Midbrain (tissue), 1 donor: Measurements from ENCODE around the gene PPARG.
"Not testable (repeated sequence)": the region's sequence is repeated elsewhere in the genome, so short reads cannot be mapped to it uniquely, and the experiment has no call there.

Source experiments
- DNase-seq: peaks from one replicate; lab custom pipeline; 2025; lab: John Stamatoyannopoulos, UW

PPARG gene

DNA sequence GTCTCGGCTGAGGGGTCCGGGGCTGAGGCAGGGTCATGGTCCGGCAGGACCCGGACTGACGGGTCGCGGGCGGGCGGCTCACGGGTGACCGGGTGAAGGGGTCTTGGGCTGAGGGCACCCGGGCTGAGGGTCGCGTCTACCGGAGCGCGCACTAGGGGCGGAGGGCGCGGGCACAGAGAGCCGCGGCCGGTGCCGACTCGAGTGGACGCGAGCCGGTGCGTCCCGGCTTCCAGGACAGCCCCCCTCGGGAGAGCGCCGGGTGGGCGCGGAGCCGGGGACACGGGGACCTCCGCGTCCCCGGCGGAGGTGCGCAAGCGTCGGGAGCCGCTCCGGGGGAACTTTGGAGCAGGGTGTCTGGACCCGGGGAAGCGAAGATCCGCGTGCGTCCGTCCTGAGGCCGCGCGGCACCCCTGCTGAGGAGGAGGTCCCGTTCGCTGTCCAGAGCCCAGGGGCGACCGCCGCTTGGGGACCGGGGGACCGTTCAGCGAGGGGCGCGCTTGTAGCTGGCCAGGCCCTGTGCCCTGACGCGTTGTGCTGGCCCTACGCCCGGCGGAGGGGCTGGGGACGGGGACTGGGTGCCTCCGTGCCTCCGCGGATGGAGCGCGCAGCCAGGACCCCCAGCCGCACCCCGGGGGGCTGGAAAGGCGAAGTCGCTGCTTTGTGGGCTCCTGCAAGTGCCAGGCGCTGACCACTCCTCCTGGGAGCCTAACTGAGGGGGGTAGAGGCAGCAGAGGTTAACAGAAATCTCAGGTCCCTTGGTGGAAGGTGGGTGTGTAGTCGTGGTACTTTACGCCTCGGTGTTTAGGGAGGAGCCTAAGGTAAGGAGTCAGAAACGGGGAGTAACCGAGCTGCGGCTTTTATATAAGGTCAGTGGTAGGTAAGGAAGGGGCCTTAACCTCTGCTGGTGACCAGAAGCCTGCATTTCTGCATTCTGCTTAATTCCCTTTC, at the start of gene PPARG:
TSS of gene PPARG (plus strand) at position 889 of the 948 bp plus-strand sequence. CDS start 90,642 bp downstream, outside the sequence.
- no peak for DNase-seq

DNA sequence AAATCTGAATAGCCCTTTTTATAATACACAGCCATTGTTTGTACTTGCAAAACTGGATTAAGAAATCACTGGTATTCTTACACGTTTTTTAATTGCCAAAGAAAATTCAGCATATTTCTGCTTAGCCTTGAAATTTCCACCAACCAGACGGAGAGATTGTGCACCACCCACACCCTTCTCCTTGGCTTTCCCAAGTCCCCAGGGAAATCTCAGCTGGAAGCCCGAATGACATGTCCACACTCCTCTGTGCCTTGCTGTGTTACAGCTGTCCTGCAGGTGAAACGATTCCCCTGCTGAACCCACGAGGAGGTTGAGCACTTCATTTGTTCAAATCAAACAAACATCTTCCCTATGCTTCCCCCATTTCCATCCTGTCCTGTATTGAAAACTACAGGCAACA, 49.6 kb upstream of the PPARG start:
- DNase-seq = no peak

DNA sequence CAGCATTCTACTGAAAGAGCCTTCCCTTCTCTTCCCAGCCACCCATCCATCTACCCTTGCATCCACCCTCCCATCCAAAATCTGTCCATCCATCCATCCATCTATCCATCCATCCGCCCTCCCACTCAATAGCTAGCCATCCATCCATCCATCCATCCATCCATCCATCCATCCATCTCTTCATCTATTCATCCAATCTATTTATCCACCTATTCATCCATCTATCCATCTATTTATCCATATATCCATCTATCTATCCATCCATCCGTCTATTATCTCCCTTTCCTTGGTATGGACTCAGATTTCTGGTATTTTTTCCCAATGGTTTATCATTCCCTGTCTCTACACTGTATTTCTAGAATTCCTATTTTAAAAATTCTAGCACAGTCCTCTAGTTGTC, 46.1 kb upstream of the PPARG start:
- DNase-seq = no peak

DNA sequence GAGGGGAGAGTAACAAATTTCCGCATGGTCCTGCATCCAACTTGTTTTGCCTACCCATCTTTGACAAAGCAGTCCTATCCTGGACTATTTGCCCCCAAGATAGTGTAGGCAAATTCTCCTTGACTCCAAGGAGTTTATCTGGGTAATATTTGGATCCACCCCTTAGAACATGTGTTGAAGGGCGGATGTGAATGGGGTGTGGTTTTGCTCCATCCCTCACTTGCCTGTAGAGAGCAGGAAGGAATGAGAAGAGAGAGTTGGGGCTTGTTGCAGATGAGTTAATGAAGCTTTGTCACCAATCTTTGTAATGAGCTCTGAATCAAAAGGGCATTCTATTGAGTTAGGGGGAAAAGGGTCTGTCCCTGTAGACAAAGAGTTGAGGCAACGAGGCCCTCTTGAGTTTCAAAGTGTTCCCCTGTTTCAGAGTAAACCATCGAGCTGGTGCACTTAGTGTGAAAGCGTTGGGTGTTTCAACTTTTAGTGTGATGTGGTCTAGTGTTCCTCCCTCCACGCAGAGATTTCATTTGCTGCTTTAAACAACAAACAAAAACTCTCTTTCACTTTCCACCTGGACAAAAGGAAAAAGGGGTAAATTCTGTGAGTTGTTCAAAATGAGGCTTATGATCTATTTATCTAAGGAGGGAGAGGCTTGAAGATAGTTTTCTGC, 42.2 kb upstream of the PPARG start:
- DNase-seq = no peak

DNA sequence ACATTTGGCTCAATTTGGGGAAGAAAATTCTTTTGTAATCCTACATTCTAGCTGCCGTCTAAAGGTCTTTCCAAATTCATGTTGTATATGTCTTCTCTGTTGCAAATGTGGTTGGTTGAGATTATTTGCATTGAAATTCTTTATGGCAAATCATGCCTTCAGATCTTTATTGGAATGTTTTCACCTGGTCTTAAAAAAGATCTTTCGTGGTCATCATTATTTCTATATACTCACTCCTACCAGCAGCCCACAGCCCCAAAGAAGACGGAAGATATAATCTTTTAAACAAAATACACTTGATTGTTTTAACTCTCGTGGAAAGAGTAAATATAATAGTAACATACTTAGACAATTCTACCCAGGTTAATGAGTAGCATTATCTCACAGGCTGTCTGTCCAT, 41.5 kb upstream of the PPARG start:
- no peak for DNase-seq

DNA sequence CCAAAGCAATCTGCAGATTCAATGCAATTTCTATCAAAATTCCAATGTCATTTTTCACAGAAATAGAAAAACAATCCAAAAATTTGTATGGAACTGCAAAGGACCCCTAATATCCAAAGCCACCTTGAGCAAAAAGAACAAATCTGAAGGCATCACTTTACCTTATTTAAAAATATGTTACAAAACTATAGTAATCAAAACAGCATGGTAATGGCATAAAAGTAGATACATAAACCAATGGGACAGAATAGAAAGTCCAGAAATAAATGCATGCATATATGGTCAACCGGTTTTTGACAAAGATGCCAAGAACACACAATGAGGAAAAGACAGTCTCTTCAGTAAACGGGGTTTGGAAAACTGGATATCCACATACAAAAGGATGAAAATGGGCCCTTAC, 39.4 kb upstream of the PPARG start:
- no peak for DNase-seq

DNA sequence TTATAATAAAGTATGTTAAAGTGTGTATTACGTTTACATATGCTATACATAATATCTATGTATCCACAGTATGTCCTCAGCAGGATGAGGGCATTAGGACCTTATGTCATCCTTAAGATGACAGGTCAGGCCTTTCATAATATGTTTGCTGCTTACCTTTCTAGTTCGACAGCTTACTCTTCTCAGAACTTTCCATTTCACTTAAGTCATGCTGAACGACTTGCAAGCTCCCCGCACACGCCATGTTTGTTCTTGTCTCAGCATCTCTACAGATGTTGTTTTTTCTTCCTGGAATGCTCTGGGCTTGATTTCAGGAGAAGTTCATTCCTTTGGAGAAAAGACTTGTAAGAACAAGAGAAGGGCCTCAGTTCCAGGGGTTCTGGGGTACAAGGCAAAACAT, 36.0 kb upstream of the PPARG start:
- DNase-seq = no peak

DNA sequence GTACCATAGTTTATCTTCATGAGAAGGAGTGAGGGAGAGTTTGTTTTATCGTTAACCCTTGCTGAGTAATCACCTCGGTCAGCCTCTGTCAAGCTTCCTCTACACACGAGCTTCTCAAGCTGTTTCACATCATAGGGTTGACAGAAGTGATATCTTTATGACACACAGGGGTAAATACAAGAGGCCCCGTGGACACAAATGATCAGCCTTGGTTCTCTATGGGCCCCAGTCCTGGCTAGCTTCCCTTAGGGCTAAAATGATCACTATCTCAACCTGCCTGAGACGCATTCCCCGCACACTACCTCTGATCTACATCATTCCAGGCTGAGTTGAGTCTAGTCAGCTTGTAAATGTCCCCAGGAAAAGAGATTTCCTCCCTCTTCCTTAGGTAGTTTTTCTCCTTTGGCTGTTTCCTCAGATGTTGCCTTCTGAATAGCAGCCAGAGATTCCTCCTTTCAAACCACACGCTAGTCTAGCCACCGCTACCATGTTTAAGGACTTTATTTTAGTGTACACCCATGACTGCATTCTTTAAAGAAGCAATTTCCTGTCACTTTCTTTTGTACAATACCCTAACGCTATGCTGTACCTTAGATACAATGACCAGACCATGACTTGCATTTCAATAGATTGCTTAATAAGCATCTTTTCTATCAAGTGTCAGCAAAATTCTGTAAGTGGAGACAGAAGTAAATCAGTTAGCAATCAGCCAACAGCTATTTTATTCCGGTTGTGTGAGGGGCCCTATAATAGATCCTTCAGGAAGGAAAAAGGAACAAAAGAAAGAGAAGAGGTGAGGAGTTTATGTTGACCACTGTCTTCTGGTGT, 35.1 kb upstream of the PPARG start:
- no peak for DNase-seq

DNA sequence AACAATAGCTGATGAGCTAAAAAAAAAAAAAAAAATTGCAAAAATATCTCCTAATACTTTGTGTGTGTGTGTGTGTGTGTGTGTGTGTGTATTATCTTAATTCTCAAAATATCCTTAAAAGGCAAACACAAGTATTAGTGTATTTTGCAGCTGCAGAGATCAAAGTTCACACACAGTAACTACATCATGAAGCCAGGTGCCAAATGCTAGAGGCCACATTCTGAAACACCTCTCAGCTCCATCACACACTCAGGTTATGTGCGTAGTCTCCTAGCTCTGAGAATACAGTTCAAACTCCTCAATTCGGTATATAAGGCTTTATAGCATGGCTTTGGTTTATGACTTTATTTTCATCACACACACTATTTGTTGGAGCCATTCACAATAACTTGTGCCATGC, 33.5 kb upstream of the PPARG start:
- no peak for DNase-seq

DNA sequence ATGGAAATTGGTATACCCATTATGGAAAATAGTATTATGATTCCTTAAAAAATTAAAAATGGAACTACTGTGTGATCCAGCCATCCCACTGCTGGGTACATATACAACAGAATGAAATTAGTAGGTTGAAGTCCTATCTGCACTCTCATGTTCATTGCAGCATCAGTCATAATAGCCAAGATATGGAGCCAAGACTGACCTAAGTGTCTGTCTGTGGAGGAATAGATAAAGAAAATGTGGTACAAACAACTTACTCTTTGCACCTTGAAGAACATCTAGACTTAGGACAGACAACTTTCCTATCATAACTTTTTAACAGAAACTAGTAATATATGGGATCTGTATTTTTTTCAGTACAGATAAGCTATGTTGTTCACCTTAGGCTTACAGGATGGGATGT, 30.0 kb upstream of the PPARG start:
- DNase-seq = no peak

DNA sequence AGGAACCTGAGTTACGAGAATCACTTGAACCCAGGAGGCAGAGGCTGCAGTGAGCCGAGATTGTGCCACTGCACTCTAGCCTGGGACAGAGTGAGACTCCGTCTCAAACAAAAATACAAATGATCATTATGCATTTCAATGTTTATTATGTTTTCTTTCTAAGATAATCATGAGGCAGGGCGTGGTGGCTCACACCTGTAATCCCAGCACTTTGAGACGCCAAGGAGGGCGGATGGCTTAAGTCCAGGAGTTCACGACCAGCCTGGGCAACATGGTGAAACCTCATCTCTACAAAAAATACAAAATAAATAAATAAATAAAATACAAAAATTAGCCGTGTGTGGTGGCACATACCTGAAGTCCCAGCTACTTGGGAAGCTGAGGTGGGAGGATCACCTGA, 26.7 kb upstream of the PPARG start:
- DNase-seq = not testable (repeated sequence)

DNA sequence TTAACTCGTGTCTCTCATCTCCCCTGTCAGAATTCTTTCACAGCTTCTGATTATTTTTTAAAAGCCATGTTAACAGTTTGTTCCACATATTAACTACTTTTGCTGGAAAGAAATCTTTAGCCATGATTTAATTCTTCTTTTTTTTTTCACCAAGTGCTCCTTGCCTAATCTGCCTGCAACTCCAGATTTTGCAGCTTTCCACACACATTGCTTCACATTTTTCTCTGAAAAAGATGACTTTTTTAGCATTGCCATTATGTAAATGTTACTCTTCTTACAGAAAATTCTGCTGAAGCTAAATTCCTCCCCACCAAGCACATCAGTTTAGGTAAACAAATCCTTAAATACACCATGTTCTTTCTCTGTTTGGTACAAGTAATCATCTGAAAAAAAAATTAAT, 23.4 kb upstream of the PPARG start:
- DNase-seq = no peak

DNA sequence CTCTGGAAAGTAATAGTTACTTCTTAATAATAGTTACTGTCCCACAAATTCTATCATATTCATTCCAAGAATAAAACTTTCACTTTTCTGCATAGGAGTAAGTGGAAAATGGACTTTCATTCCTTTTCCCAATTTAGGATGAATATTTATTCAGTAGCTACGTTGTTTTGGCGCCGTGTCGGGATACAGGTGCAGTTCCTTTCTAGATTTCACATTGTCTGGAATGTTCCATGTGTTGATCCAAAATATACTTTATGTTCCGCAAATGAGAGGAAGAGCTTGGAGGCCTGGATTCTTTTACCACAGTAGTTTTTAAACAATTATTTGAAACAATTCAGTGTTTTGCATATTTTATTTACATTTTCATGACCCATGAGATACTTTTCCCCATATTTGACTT, 22.8 kb upstream of the PPARG start:
- no peak for DNase-seq

DNA sequence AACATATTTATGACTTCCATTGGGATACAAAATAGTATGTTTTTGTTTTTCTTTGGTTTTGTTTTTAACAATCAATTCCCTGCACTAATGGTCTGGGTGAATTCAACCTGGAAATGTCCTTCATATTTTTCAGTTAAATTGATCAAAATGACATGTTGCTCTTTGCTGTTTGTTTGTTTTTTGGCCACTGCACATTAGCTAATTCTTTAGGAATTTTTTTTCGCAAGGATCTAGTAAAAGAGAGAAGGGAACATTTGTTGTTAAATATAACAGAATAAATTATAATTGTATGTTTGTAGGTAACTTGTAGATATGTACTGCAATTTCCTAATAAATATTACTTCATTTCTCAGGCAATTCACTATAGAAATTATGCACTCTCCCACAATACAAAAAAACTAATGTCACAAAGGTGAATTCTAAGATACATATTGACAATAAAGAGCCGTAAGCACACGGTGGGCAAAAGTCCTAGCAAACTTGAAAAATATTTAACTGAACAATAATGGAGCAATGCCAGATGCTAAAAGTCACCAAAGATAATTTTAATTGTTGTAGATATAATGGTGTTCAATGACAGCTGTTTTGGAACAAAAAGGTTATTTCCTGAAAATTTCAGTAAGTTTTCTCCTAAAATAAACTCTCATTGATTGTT, 21.4 kb upstream of the PPARG start:
- DNase-seq = no peak

DNA sequence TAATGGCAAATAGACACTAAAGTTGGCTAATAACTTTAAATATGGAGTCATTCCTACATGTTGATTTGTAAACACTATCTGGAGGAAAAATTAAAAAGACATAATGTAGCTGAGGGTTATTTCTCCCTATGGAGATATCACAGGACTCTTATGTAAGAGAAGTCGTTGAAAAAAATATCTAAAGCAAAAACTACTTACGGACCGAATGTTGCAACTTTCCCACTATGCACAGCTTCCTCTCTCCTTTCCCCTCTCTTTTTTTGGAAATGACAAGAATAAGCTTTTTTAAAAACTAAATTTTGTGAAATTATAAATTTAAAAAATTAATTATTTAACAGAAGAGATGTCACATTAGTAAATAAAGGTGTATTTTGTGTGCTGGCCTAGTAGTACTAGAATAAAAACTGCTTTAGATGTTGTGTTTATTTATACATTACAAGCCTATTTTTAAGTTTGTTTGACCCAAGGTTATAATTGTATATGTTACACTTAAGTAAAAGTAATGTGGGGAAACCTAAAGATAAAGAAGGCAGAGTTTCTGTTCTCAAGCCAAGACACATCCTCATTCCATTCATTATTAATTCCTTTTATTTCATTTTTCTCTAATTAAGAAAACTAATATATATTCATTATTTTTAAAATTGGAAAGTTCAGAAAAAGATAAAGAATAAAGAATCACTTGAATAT, 20.7 kb upstream of the PPARG start:
- DNase-seq = no peak

DNA sequence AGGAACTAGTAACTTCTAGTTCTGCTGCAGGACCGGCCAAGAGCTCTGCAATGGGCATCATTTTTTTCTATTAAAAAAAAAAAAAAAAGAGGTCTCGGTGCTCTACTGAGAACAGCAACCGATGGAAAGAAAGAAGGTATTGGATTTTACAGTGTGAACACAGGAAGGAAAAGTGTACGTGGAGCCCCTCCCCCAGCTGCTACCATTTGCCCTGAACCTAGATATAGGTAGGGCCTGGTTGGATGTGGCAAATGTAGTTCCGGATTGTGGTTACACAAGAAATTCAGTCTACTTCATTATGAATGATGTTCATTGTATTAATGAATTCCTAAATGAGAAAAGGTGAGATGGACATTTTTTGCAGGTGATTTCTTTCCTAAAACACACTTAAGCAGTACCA, 17.9 kb upstream of the PPARG start:
- no peak for DNase-seq

DNA sequence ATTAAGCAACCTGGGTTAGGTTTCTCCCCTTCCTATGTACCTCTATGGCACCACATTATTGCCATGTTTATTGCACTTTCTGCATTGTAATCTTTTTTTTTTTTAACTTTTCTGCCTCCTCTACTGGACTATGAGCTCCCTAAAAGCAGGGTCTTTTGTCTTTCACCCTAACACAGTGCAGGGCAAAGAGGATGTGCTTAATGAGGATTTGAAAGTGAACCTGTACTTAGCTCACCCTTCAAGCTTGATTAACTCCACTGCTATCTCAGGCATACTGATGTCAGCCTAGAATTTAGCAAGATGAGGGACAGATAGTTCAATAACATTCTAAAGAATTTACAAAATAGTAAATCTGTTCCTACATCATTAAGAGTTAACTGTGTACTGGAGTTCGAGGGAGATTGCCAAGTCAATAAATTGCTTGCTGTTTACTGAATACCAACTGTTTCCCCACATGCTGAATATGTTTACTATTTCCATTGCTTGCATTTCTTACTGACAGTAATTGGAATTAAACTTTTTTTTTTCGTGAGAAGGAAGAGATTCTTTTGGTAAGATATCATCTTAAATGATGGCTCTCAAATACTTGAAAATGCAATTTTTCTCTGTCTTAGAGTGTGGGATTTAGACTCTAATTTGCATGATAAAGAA, 15.7 kb upstream of the PPARG start:
- DNase-seq = no peak

DNA sequence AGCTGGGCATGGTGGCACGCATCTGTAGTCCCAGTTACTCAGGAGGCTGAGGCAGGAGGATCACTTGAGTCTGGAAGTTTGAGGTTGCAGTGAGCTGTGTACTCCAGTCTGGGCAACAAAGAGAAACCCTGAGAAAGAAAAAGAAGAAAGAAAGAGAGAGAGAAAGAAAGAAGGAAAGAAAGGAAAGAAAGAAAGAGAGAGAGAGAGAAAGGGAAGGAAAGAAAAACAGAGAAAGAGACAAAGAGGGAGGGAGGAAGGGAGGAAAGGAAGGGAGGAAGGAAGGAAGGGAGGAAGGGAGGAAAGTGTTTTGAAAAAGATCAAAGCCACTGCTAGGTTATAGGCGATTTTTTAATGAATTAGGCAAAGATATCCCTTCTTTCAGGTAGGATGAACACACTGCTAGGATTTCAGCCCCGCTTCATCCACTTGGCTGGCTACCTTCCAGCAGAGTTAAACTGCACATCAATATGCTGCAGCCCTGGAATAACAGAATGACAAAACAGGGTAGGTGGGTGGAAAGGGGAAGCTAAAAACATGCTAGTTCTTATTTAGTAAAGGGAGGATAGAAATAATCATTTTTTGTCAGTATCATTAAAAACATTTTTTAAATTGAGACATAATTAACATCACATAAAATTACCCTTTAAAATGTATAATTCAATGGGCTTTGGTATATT, 12.8 kb upstream of the PPARG start:
- DNase-seq = no peak

DNA sequence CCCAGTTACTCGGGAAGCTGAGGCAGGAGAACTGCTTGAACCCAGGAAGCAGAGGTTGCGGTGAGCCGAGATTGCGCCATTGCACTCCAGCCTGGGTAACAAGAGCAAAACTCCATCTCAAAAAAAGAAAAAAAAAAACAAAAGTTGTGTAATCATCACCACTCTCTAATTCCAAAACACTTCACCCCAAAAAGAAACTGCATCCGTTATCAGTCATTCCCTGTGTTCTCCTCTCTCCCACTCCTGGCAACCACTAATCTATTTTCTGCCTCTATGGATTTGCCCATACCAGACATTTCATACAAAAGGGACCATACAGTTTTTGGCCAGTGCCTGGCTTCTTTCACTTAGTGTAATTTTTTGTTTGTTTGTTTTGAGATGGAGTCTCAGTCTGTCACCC, 12.0 kb upstream of the PPARG start:
- not testable (repeated sequence) for DNase-seq

DNA sequence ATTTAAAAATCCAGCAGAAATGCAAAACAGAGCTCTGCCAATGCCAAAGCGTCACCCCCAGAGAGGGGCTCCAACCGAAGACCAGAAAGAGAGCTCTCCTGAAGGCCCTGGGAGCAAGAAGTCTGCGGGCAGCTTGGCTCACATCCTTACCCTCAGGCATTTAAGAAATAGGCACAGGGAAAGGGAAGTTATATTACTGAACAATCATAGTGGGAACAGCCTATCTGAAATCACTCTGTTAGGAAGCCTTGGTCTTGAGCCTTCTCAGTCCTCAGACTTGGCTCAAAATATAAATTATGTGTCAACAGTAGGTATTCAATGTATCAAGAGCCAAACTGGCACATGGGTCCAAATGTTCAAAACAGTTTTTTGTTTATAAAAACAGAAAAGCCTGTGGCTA, 10.3 kb upstream of the PPARG start:
- no peak for DNase-seq
